Activated CD4-positive, alpha-beta T cell treated with anti-CD3 and anti-CD28 coated beads for 36 hours (primary cell): Measurements from ENCODE around the gene AP3S1. TPM values are rescaled to one million over a fixed set of nuclear protein-coding genes. Genes with fewer than 3 reads are reported as not detected.
"Not testable (repeated sequence)": the region's sequence is repeated elsewhere in the genome, so short reads cannot be mapped to it uniquely, and the experiment has no call there.

ENCODE experiments used
- ATAC-seq: fragments of 200-7000 bp; cut with Tn5 transposase; one replicate; pipeline ENCODE4 v1.10.0; 2021; ENCODE audit warnings: mild to moderate bottlenecking, moderate library complexity
- CTCF ChIA-PET: fragments of 350-600 bp; sonication (Branson Sonifier 250); formaldehyde crosslinking; loops from one replicate; lab custom pipeline; 2021; ENCODE audit warnings: antibody characterized with exemption; lab: Charles Lee
- POLR2A ChIA-PET: fragments of 350-600 bp; sonication (Branson Sonifier 250); formaldehyde crosslinking; loops from one replicate; lab custom pipeline; 2021; ENCODE audit warnings: antibody characterized with exemption, inconsistent platforms; lab: Charles Lee
- DNase-seq: peaks from one replicate; pipeline ENCODE4 v3.0.0-alpha.2; 2020
- H3K27ac Mint-ChIP-seq: one replicate; pipeline ENCODE4 v1.8.0; 2021; ENCODE audit warnings: mixed read lengths
- H3K27me3 Mint-ChIP-seq: one replicate; pipeline ENCODE4 v1.8.0; 2021; ENCODE audit warnings: mixed read lengths
- H3K36me3 Mint-ChIP-seq: one replicate; pipeline ENCODE4 v1.8.0; 2021; ENCODE audit warnings: low read depth, mixed read lengths
- H3K4me1 Mint-ChIP-seq: one replicate; pipeline ENCODE4 v1.8.0; 2021; ENCODE audit warnings: mixed read lengths
- H3K4me3 Mint-ChIP-seq: one replicate; pipeline ENCODE4 v1.8.0; 2021; ENCODE audit warnings: mild to moderate bottlenecking, moderate library complexity, mixed read lengths
- H3K9me3 Mint-ChIP-seq: one replicate; pipeline ENCODE4 v1.8.0; 2021; ENCODE audit warnings: low read depth, mixed read lengths
- intact Hi-C, 2 experiments: fragments of 100-400 bp; cut with DNase I in 1 of 2; cut with micrococcal nuclease in 1 of 2; formaldehyde crosslinking; loops; one replicate each; pipeline versions ENCODE4 v1.14.2 to v1.15.1; 2022 to 2024; cut with DNase I, micrococcal nuclease
- total RNA-seq, 2 experiments: library from RNA; stranded (reverse); gene quantifications; one replicate each; pipeline ENCODE4 v1.2.3, GENCODE V29; 2021

The AP3S1 gene
- total RNA-seq, 2 experiments from 2014 or later = 84.5 to 91.6 TPM

GRCh38 chr5:115907177-115907576 lies 65.4 kb downstream of the AP3S1 start:
- H3K27ac Mint-ChIP-seq = no peak overlapping the region
- H3K27me3 Mint-ChIP-seq = no peaks in the 10 kb centered on the region
- DNase-seq (no peak), ATAC-seq (no peak)
- H3K9me3 Mint-ChIP-seq = no peaks in the 10 kb centered on the region
- ChIA-PET POLR2A (no interaction called here), CTCF (no interaction called here)
- H3K36me3 Mint-ChIP-seq = no peaks in the 10 kb centered on the region
- H3K4me1 Mint-ChIP-seq = no peaks in the 10 kb centered on the region
- intact Hi-C loops = no loop called here
- no peak overlapping the region for H3K4me3 Mint-ChIP-seq

DNA sequence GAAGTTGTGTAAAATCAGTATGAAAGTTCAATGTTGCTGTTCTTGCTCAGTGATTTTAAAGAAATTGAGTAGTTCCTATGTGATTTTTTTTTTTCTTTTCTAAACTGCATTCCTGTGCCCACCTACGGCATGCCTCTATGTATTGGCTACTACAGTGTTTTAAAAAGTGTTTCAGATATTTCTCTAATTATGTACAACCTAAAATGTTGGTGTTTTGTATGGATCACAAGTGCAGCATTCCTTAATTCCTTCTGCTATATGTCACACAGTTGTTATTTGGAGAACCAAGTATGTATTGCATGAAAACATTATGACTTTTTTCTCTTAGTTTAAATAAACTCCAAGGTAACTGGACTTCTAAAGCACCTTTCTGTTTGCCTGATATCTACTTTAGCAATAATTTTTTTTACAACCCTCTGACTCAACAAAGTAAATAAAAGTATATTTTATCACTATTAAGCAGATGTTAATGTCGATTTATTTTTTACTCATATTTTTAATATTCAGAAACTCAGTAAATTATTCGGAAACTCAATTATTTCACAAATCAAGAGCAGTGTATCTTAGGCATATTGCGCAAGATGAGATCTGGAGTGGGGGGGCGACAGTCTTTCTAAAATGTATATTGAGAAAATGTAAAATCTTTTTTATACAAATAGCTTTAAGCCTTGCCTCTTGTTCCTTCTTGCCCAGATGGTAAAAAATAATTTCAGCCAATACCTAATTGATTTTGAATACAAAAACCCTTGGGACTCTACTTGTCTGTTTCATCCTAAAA lies 72.1 kb downstream of the AP3S1 start:
- CTCF ChIA-PET, ATAC-seq, H3K27me3 Mint-ChIP-seq, H3K27ac Mint-ChIP-seq, H3K36me3 Mint-ChIP-seq, DNase-seq, H3K9me3 Mint-ChIP-seq, intact Hi-C loops, H3K4me3 Mint-ChIP-seq, H3K4me1 Mint-ChIP-seq, POLR2A ChIA-PET: not testable (repeated sequence)

- no peak for ATAC-seq
- H3K36me3 Mint-ChIP-seq = no peaks in the 10 kb centered on the region
- intact Hi-C loops = no loop called here
- H3K4me3 Mint-ChIP-seq = no peak overlapping the region
- no peak for DNase-seq
- H3K9me3 Mint-ChIP-seq = no peaks in the 10 kb centered on the region
- ChIA-PET CTCF (no interaction called here), POLR2A (no interaction called here)
- no peaks in the 10 kb centered on the region for H3K4me1 Mint-ChIP-seq
- no peak overlapping the region for H3K27ac Mint-ChIP-seq
- H3K27me3 Mint-ChIP-seq = no peaks in the 10 kb centered on the region
Observed at GRCh38 chr5:115920171-115920725, 78.5 kb downstream of the AP3S1 start.

DNA sequence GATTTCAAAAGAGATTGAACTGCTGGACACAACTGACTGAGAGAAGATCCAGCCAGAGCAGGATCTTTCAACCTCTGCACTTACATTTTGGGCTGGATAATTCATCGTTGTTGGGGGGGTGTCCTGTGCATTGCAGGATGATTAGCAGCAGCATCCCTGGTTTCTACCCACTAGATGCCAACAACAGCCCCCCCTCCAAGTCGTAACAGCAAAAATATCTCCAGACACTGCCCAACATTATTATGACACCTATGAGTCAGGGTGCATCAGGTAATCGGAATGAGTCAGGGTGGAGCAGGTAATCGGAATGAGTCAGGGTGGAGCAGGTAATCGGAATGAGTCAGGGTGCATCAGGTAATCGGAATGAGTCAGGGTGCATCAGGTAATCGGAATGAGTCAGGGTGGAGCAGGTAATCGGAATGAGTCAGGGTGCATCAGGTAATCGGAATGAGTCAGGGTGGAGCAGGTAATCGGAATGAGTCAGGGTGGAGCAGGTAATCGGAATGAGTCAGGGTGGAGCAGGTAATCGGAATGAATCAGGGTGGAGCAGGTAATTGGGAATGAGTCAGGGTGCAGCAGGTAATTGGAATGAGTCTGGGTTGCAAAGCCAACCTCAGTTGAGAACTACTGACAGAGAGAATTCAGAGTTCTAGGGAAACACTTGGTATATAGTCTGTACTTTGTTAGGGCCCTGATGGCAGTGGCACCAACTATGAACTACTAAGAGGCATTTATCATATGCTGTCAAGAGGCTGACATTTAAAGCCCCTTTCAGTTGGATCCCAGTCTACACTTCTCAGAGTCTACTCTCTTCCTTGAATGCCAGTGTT lies 87.1 kb downstream of the AP3S1 start:
- H3K36me3 Mint-ChIP-seq, H3K4me1 Mint-ChIP-seq, intact Hi-C loops, DNase-seq, H3K27ac Mint-ChIP-seq, ATAC-seq, H3K9me3 Mint-ChIP-seq, H3K27me3 Mint-ChIP-seq, POLR2A ChIA-PET, H3K4me3 Mint-ChIP-seq: not testable (repeated sequence)
- CTCF ChIA-PET = interaction anchor here (0.7 kb wide), 1 partner anchor 86 kb away, joined by 3 read pairs; no protein-coding TSS in a partner anchor

DNA sequence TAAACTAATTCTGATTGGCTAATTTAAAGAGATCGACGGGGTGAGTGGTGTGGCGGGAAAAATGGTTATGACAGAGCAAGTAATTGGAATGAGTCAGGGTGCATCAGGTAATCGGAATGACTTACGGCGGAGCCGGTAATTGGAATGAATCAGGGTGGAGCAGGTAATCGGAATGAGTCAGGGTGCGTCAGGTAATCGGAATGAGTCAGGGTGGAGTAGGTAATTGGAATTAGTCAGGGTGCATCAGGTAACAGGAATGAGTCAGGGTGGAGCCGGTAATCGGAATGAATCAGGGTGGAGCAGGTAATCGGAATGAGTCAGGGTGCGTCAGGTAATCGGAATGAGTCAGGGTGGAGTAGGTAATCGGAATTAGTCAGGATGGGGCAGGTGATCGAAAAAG lies 88.4 kb downstream of the AP3S1 start:
- H3K9me3 Mint-ChIP-seq, H3K4me1 Mint-ChIP-seq, H3K36me3 Mint-ChIP-seq, DNase-seq, H3K4me3 Mint-ChIP-seq, ATAC-seq, H3K27ac Mint-ChIP-seq, H3K27me3 Mint-ChIP-seq, intact Hi-C loops, POLR2A ChIA-PET: not testable (repeated sequence)
- CTCF ChIA-PET = interaction anchor here (1.0 kb wide), 1 partner anchor 131 kb away, joined by 3 read pairs; no protein-coding TSS in a partner anchor

GRCh38 chr5:115930630-115931337 lies 89.0 kb downstream of the AP3S1 start:
- ATAC-seq = no peak
- no peak overlapping the region for H3K4me3 Mint-ChIP-seq
- intact Hi-C loops = no loop called here
- H3K36me3 Mint-ChIP-seq = no peaks in the 10 kb centered on the region
- H3K27me3 Mint-ChIP-seq = no peaks in the 10 kb centered on the region
- H3K9me3 Mint-ChIP-seq = no peaks in the 10 kb centered on the region
- DNase-seq = no peak
- POLR2A ChIA-PET = no interaction called here
- CTCF ChIA-PET = interaction anchor here (0.5 to 1.0 kb wide), 2 partner anchors 130 to 494 kb away, joined by 3 read pairs; no protein-coding TSS in a partner anchor
- H3K27ac Mint-ChIP-seq = no peak overlapping the region
- H3K4me1 Mint-ChIP-seq = no peaks in the 10 kb centered on the region

DNA sequence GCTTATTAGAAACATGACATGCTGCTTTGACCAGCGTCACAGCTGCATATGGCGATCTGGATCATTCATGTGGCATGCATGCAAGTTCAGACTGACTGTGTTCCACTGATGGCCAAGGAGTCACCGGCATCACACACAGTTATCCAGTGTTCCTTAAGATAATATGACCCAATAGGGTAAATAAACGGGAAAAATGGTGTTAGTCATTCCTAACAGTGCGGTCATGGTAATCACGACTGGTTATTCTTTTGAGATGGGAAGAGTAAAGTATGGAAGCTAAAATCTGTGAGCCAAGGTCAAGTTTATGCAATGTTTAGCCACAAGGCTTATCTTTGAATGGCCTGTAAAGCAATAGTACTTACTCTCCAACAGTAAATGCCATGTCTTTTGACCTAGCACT lies 91.3 kb downstream of the AP3S1 start:
- Mint-ChIP-seq H3K27ac (no peak overlapping the region), H3K27me3 (no peaks in the 10 kb centered on the region), H3K4me3 (no peak overlapping the region), H3K4me1 (no peaks in the 10 kb centered on the region), H3K9me3 (no peaks in the 10 kb centered on the region), H3K36me3 (no peaks in the 10 kb centered on the region)
- no peak for DNase-seq
- ATAC-seq = no peak
- intact Hi-C loops = no loop called here
- POLR2A ChIA-PET = no interaction called here
- CTCF ChIA-PET = no interaction called here

GRCh38 chr5:115934388-115934974 lies 92.7 kb downstream of the AP3S1 start:
- intact Hi-C loops = no loop called here
- ATAC-seq (no peak), DNase-seq (no peak)
- no peaks in the 10 kb centered on the region for H3K4me1 Mint-ChIP-seq
- no peaks in the 10 kb centered on the region for H3K27me3 Mint-ChIP-seq
- no peaks in the 10 kb centered on the region for H3K36me3 Mint-ChIP-seq
- POLR2A ChIA-PET = interaction anchor here (0.7 kb wide), 1 partner anchor 161 kb away, joined by 3 read pairs; no protein-coding TSS in a partner anchor
- H3K4me3 Mint-ChIP-seq = no peak overlapping the region
- no peaks in the 10 kb centered on the region for H3K9me3 Mint-ChIP-seq
- no peak overlapping the region for H3K27ac Mint-ChIP-seq
- CTCF ChIA-PET = interaction anchor here (1.1 to 1.5 kb wide), 2 partner anchors 10 to 134 kb away, joined by 3 to 4 read pairs; no protein-coding TSS in a partner anchor

DNA sequence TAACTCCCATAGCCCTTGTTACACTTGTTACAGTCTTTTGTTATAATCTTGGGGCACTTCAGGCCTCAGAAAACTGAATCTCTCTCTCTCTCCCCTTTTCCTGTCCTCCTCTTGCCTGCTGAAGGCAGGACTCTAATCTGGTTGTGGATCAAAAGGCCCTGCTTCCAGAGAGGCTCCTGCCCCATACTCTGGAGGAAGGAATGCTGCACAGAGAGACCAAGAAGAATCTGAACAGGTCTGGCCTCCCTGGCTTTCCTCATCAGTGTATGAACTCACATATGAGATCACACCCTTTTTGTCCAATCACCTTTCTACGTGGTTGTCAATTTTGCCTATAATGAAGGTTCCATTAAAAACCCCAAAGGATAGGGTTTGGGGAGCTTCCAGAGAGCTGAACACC lies 94.3 kb downstream of the AP3S1 start:
- H3K27me3 Mint-ChIP-seq = peaks cover under 1% of the 10 kb centered on the region
- H3K36me3 Mint-ChIP-seq = no peaks in the 10 kb centered on the region
- no peaks in the 10 kb centered on the region for H3K4me1 Mint-ChIP-seq
- ChIA-PET POLR2A (no interaction called here), CTCF (interaction anchor here (0.8 to 1.5 kb wide), 3 partner anchors 8 to 28 kb away, joined by 3 to 4 read pairs (median 3); no protein-coding TSS in a partner anchor)
- ATAC-seq = no peak
- DNase-seq = no peak
- no peaks in the 10 kb centered on the region for H3K9me3 Mint-ChIP-seq
- H3K4me3 Mint-ChIP-seq = no peak overlapping the region
- no peak overlapping the region for H3K27ac Mint-ChIP-seq
- intact Hi-C loops = no loop called here

- no peak overlapping the region for H3K4me3 Mint-ChIP-seq
- no peak overlapping the region for H3K27ac Mint-ChIP-seq
- no peak for ATAC-seq
- no peak for DNase-seq
- intact Hi-C loops = no loop called here
- peaks cover 7% of the 10 kb centered on the region for H3K27me3 Mint-ChIP-seq
- H3K9me3 Mint-ChIP-seq = no peaks in the 10 kb centered on the region
- H3K4me1 Mint-ChIP-seq = no peaks in the 10 kb centered on the region
- POLR2A ChIA-PET = no interaction called here
- no peaks in the 10 kb centered on the region for H3K36me3 Mint-ChIP-seq
- CTCF ChIA-PET = interaction anchor here (1.2 kb wide), 1 partner anchor 8 kb away, joined by 3 read pairs; no protein-coding TSS in a partner anchor
Observed at GRCh38 chr5:115939059-115939458, 97.3 kb downstream of the AP3S1 start.
